WTC11 (cell line): ENCODE measurements around the gene PARVG.

Source experiments
- CDX4 ChIP-seq: fragments of 250-450 bp; sonication (Bioruptor Pico); IDR thresholded peaks from 2 replicates; pipeline ENCODE4 v1.9.0; 2021; ENCODE audit warnings: moderate library complexity, mild to moderate bottlenecking, inconsistent platforms, borderline replicate concordance
- IRF2 ChIP-seq: sonication (generic); formaldehyde crosslinking; IDR thresholded peaks from 2 replicates; pipeline ENCODE4 v1.8.0; 2022; ENCODE audit warnings: low read depth, missing genetic modification reagents, borderline replicate concordance
- SP1 ChIP-seq: sonication (generic); formaldehyde crosslinking; conservative IDR thresholded peaks from 2 replicates; pipeline ENCODE4 v1.8.1; 2022; ENCODE audit warnings: missing genetic modification reagents
- ZNF512 ChIP-seq: sonication (generic); formaldehyde crosslinking; IDR thresholded peaks from 2 replicates; pipeline ENCODE4 v1.8.1; 2022; ENCODE audit warnings: missing genetic modification reagents, borderline replicate concordance
- TF ChIP-seq, protein P1 (sequence below): sonication (generic); formaldehyde crosslinking; IDR thresholded peaks from 2 replicates; pipeline ENCODE4 v1.8.0; 2023; ENCODE audit warnings: missing genetic modification reagents
- TF ChIP-seq, protein P2 (sequence below): fragments of 200-600 bp; IDR thresholded peaks from 2 replicates; pipeline ENCODE4 v1.8.0; 2022; ENCODE audit warnings: antibody characterized with exemption

- TF ChIP-seq, protein P1, sequence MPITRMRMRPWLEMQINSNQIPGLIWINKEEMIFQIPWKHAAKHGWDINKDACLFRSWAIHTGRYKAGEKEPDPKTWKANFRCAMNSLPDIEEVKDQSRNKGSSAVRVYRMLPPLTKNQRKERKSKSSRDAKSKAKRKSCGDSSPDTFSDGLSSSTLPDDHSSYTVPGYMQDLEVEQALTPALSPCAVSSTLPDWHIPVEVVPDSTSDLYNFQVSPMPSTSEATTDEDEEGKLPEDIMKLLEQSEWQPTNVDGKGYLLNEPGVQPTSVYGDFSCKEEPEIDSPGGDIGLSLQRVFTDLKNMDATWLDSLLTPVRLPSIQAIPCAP (CRISPR knock-in tag), result no peak
- TF ChIP-seq IRF2 (CRISPR knock-in tag) (no peak), ZNF512 (CRISPR knock-in tag) (no peak), SP1 (CRISPR knock-in tag) (no peak), CDX4 (CRISPR knock-in tag) (no peak)
- TF ChIP-seq, protein P2, sequence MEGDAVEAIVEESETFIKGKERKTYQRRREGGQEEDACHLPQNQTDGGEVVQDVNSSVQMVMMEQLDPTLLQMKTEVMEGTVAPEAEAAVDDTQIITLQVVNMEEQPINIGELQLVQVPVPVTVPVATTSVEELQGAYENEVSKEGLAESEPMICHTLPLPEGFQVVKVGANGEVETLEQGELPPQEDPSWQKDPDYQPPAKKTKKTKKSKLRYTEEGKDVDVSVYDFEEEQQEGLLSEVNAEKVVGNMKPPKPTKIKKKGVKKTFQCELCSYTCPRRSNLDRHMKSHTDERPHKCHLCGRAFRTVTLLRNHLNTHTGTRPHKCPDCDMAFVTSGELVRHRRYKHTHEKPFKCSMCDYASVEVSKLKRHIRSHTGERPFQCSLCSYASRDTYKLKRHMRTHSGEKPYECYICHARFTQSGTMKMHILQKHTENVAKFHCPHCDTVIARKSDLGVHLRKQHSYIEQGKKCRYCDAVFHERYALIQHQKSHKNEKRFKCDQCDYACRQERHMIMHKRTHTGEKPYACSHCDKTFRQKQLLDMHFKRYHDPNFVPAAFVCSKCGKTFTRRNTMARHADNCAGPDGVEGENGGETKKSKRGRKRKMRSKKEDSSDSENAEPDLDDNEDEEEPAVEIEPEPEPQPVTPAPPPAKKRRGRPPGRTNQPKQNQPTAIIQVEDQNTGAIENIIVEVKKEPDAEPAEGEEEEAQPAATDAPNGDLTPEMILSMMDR, result no peak
These were observed 7.6 kb downstream of the PARVG start for GRCh38 chr22:44188316-44188715.
